ENCODE data around the gene NCCRP1.

The NCCRP1 gene

GRCh38 chr19:39168258-39169142 lies 28.3 kb upstream of the NCCRP1 start:
- Histone ChIP-seq H3K36me3 (ENCODE audit: insufficient read depth, low read length) (peaks cover 13% of the 10 kb centered on the region), H2AFZ (ENCODE audit: low read depth, low read length) (no peak overlapping the region), H3K9me3 (ENCODE audit: low read length) (no peaks in the 10 kb centered on the region), H3K27me3 (ENCODE audit: insufficient read depth, low read length) (no peaks in the 10 kb centered on the region), H3K4me1 (ENCODE audit: insufficient read depth, low read length) (no peaks in the 10 kb centered on the region), H3K4me3 (ENCODE audit: low read length) (no peak overlapping the region)

GRCh38 chr19:39169143-39169810 lies 27.5 kb upstream of the NCCRP1 start:
- peaks cover 20% of the 10 kb centered on the region for H3K36me3 ChIP-seq (ENCODE audit: insufficient read depth, low read length)
- H2AFZ ChIP-seq (ENCODE audit: low read depth, low read length) = no peak overlapping the region
- no peaks in the 10 kb centered on the region for H3K4me1 ChIP-seq (ENCODE audit: insufficient read depth, low read length)
- H3K27me3 ChIP-seq (ENCODE audit: insufficient read depth, low read length) = no peaks in the 10 kb centered on the region
- H3K4me3 ChIP-seq (ENCODE audit: low read length) = no peak overlapping the region
- no peaks in the 10 kb centered on the region for H3K9me3 ChIP-seq (ENCODE audit: low read length)

GRCh38 chr19:39170386-39171231 lies 26.2 kb upstream of the NCCRP1 start:
- peaks cover 30% of the 10 kb centered on the region for H3K36me3 ChIP-seq (ENCODE audit: insufficient read depth, low read length)
- H2AFZ ChIP-seq (ENCODE audit: low read depth, low read length) = no peak overlapping the region
- H3K27me3 ChIP-seq (ENCODE audit: insufficient read depth, low read length) = no peaks in the 10 kb centered on the region

GRCh38 chr19:39171479-39172465 lies 25.0 kb upstream of the NCCRP1 start:
- no peaks in the 10 kb centered on the region for H3K4me1 ChIP-seq (ENCODE audit: insufficient read depth, low read length)
- H3K36me3 ChIP-seq (ENCODE audit: insufficient read depth, low read length) = peaks cover 36% of the 10 kb centered on the region
- no peak overlapping the region for H2AFZ ChIP-seq (ENCODE audit: low read depth, low read length)
- no peaks in the 10 kb centered on the region for H3K9me3 ChIP-seq (ENCODE audit: low read length)
- H3K4me3 ChIP-seq (ENCODE audit: low read length) = no peak overlapping the region
- no peaks in the 10 kb centered on the region for H3K27me3 ChIP-seq (ENCODE audit: insufficient read depth, low read length)

More at GRCh38 chr19:39170386-39171231, 26.2 kb upstream of the NCCRP1 start:
- Histone ChIP-seq H3K9me3 (ENCODE audit: low read length) (no peaks in the 10 kb centered on the region), H3K4me3 (ENCODE audit: low read length) (no peak overlapping the region), H3K4me1 (ENCODE audit: insufficient read depth, low read length) (no peaks in the 10 kb centered on the region)

GRCh38 chr19:39172700-39173501 lies 23.9 kb upstream of the NCCRP1 start:
- Histone ChIP-seq H3K4me1 (ENCODE audit: insufficient read depth, low read length) (no peaks in the 10 kb centered on the region), H3K9me3 (ENCODE audit: low read length) (no peaks in the 10 kb centered on the region), H3K4me3 (ENCODE audit: low read length) (no peak overlapping the region), H3K36me3 (ENCODE audit: insufficient read depth, low read length) (peaks cover 46% of the 10 kb centered on the region), H2AFZ (ENCODE audit: low read depth, low read length) (no peak overlapping the region), H3K27me3 (ENCODE audit: insufficient read depth, low read length) (no peaks in the 10 kb centered on the region)

- H3K36me3 ChIP-seq (ENCODE audit: insufficient read depth, low read length) = peaks cover 53% of the 10 kb centered on the region
- no peaks in the 10 kb centered on the region for H3K9me3 ChIP-seq (ENCODE audit: low read length)
- H3K4me1 ChIP-seq (ENCODE audit: insufficient read depth, low read length) = no peaks in the 10 kb centered on the region
- H3K4me3 ChIP-seq (ENCODE audit: low read length) = no peak overlapping the region
- H2AFZ ChIP-seq (ENCODE audit: low read depth, low read length) = no peak overlapping the region
- H3K27me3 ChIP-seq (ENCODE audit: insufficient read depth, low read length) = no peaks in the 10 kb centered on the region
These were observed 23.2 kb upstream of the NCCRP1 start for GRCh38 chr19:39173502-39173991.

- no peak overlapping the region for H2AFZ ChIP-seq (ENCODE audit: low read depth, low read length)
- no peak overlapping the region for H3K4me3 ChIP-seq (ENCODE audit: low read length)
- peaks cover 54% of the 10 kb centered on the region for H3K36me3 ChIP-seq (ENCODE audit: insufficient read depth, low read length)
- H3K27me3 ChIP-seq (ENCODE audit: insufficient read depth, low read length) = no peaks in the 10 kb centered on the region
- H3K9me3 ChIP-seq (ENCODE audit: low read length) = no peaks in the 10 kb centered on the region
- H3K4me1 ChIP-seq (ENCODE audit: insufficient read depth, low read length) = no peaks in the 10 kb centered on the region
These were observed 22.6 kb upstream of the NCCRP1 start for GRCh38 chr19:39174142-39174541.

GRCh38 chr19:39174558-39175544 lies 21.9 kb upstream of the NCCRP1 start:
- Histone ChIP-seq H2AFZ (ENCODE audit: low read depth, low read length) (no peak overlapping the region), H3K27me3 (ENCODE audit: insufficient read depth, low read length) (no peaks in the 10 kb centered on the region), H3K9me3 (ENCODE audit: low read length) (no peaks in the 10 kb centered on the region), H3K36me3 (ENCODE audit: insufficient read depth, low read length) (peaks cover 59% of the 10 kb centered on the region), H3K4me1 (ENCODE audit: insufficient read depth, low read length) (no peaks in the 10 kb centered on the region), H3K4me3 (ENCODE audit: low read length) (no peak overlapping the region)

GRCh38 chr19:39175564-39175963 lies 21.2 kb upstream of the NCCRP1 start:
- no peaks in the 10 kb centered on the region for H3K4me1 ChIP-seq (ENCODE audit: insufficient read depth, low read length)
- no peak overlapping the region for H3K4me3 ChIP-seq (ENCODE audit: low read length)
- H3K36me3 ChIP-seq (ENCODE audit: insufficient read depth, low read length) = peaks cover 63% of the 10 kb centered on the region
- no peak overlapping the region for H2AFZ ChIP-seq (ENCODE audit: low read depth, low read length)
- no peaks in the 10 kb centered on the region for H3K27me3 ChIP-seq (ENCODE audit: insufficient read depth, low read length)
- H3K9me3 ChIP-seq (ENCODE audit: low read length) = no peaks in the 10 kb centered on the region

- Histone ChIP-seq H3K27me3 (ENCODE audit: insufficient read depth, low read length) (no peaks in the 10 kb centered on the region), H3K4me3 (ENCODE audit: low read length) (no peak overlapping the region), H2AFZ (ENCODE audit: low read depth, low read length) (no peak overlapping the region), H3K4me1 (ENCODE audit: insufficient read depth, low read length) (no peaks in the 10 kb centered on the region), H3K36me3 (ENCODE audit: insufficient read depth, low read length) (peaks cover 68% of the 10 kb centered on the region), H3K9me3 (ENCODE audit: low read length) (no peaks in the 10 kb centered on the region)
These were observed 19.6 kb upstream of the NCCRP1 start for GRCh38 chr19:39177110-39177699.
